ENCODE measurements around the gene REXO2.

DNA sequence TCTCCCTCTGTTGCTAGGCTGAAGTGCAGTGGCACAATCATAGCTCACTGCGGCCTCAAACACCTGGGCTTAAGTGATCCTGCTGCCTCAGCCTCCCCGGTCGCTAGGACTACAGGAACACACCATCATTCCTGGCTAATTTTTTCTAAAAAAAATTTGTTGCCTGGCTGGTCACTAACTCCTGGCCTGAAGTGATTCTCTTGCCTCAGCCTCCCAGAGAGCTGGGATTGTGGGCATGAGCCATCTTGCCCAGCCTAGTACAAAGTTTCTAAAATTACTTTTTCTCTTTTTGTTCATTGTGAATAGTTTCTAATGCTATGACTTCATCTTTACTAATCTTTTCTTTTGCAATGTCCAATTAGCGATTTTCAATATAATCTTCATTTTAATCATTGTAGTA is 26.3 kb upstream of the REXO2 start:
- TF ChIP-seq, protein P1, sequence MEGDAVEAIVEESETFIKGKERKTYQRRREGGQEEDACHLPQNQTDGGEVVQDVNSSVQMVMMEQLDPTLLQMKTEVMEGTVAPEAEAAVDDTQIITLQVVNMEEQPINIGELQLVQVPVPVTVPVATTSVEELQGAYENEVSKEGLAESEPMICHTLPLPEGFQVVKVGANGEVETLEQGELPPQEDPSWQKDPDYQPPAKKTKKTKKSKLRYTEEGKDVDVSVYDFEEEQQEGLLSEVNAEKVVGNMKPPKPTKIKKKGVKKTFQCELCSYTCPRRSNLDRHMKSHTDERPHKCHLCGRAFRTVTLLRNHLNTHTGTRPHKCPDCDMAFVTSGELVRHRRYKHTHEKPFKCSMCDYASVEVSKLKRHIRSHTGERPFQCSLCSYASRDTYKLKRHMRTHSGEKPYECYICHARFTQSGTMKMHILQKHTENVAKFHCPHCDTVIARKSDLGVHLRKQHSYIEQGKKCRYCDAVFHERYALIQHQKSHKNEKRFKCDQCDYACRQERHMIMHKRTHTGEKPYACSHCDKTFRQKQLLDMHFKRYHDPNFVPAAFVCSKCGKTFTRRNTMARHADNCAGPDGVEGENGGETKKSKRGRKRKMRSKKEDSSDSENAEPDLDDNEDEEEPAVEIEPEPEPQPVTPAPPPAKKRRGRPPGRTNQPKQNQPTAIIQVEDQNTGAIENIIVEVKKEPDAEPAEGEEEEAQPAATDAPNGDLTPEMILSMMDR (IDR thresholded peaks at IDR 0.05), result no peak
- no peak for TF ChIP-seq ZFX (IDR thresholded peaks at IDR 0.05; ENCODE audit: borderline replicate concordance)

All from 22Rv1 (cell line).